ENCODE results near the gene MOCS1. TPM values are rescaled to one million over a fixed set of nuclear protein-coding genes. Genes with fewer than 3 reads are reported as not detected.

Gene MOCS1
- total and polyA plus RNA-seq, 2 experiments from 2014 or later = 17.2 to 28.1 TPM

- Histone ChIP-seq H3K27ac (ENCODE audit: low read depth) (no peak overlapping the region), H2AFZ (no peak overlapping the region), H3K9me2 (ENCODE audit: insufficient read depth) (peaks cover 15% of the 10 kb centered on the region; the same call in 1 of the 2 replicates), H3K4me2 (no peak overlapping the region), H4K20me1 (replicated peaks; ENCODE audit: insufficient read depth) (no peaks in the 10 kb centered on the region), H3K27me3 (ENCODE audit: insufficient read depth) (no peaks in the 10 kb centered on the region), H3F3A (replicated peaks; ENCODE audit: low read depth) (no peaks in the 10 kb centered on the region), H3K79me2 (replicated peaks; ENCODE audit: insufficient read depth) (no peaks in the 10 kb centered on the region), H3K4me1 (ENCODE audit: insufficient read depth) (peaks cover 16% of the 10 kb centered on the region), H3K4me3 (no peak overlapping the region), H3K36me3 (ENCODE audit: insufficient read depth) (no peaks in the 10 kb centered on the region)
- H3K4me3 Mint-ChIP-seq = no peak overlapping the region
- TF ChIP-seq REST (IDR thresholded peaks at IDR 0.05; ENCODE audit: unreplicated experiment) (no peak), CTCF (conservative IDR thresholded peaks at IDR 0.05; ENCODE audit: low read depth in 2 of 2) (no peak), POLR2AphosphoS5 (IDR thresholded peaks at IDR 0.05; ENCODE audit: low read depth) (no peak), EZH2phosphoT487 (IDR thresholded peaks at IDR 0.05; ENCODE audit: unreplicated experiment) (no peak), ZNF462 (CRISPR knock-in tag; IDR thresholded peaks at IDR 0.05) (no peak), EZH2 (IDR thresholded peaks at IDR 0.05; ENCODE audit: low read depth, unreplicated experiment) (no peak), ZNF331 (CRISPR knock-in tag; IDR thresholded peaks at IDR 0.05; ENCODE audit: low read depth) (no peak), CREB1 (CRISPR knock-in tag; IDR thresholded peaks at IDR 0.05; ENCODE audit: low read depth) (no peak), STAT1 (IDR thresholded peaks at IDR 0.05; ENCODE audit: unreplicated experiment) (no peak), ETS1 (IDR thresholded peaks at IDR 0.05) (no peak), JUNB (IDR thresholded peaks at IDR 0.05; ENCODE audit: unreplicated experiment) (no peak), NANOG (IDR thresholded peaks at IDR 0.05; ENCODE audit: borderline replicate concordance) (no peak), ZNF114 (CRISPR knock-in tag; IDR thresholded peaks at IDR 0.05) (no peak)
- no peak overlapping the region for H3K27ac Mint-ChIP-seq
- peaks cover 13% of the 10 kb centered on the region; the same call in 2 of the 3 replicates for H3K36me3 Mint-ChIP-seq (ENCODE audit: low read depth)
- no peaks in the 10 kb centered on the region for H3K9me3 Mint-ChIP-seq
- no peak for DNase-seq (ENCODE audit: low spot score)
- no peak for ATAC-seq
- peaks cover 21% of the 10 kb centered on the region for H3K4me1 Mint-ChIP-seq
- H3K27me3 Mint-ChIP-seq (ENCODE audit: insufficient read depth, low read depth, poor library complexity) = peaks cover 16% of the 10 kb centered on the region
Observed at GRCh38 chr6:39898625-39899024, 35.6 kb downstream of the MOCS1 start.
